ENCODE data around the gene FBN1.

FBN1 gene

GRCh38 chr15:48645558-48646330 is at the start of gene FBN1:
FBN1 (minus strand) TSS chr15:48645709; CDS start chr15:48644769, 940 bp downstream.
- peak; percentile 53 for DNase-seq (ENCODE audit: low spot score)

GRCh38 chr15:48693484-48693883 is 48.0 kb upstream of the FBN1 start:
- DNase-seq (ENCODE audit: low spot score), result no peak

- DNase-seq (ENCODE audit: low spot score), result no peak
Observed at GRCh38 chr15:48688493-48688892, 43.0 kb upstream of the FBN1 start.

- no peak for DNase-seq (ENCODE audit: low spot score)
Observed at GRCh38 chr15:48683991-48684765, 38.7 kb upstream of the FBN1 start.

- DNase-seq (ENCODE audit: low spot score), result peak; percentile 34
Observed at GRCh38 chr15:48682942-48683651, 37.6 kb upstream of the FBN1 start.

GRCh38 chr15:48681353-48681752 is 35.8 kb upstream of the FBN1 start:
- no peak for DNase-seq (ENCODE audit: low spot score)

- no peak for DNase-seq (ENCODE audit: low spot score)
Observed at GRCh38 chr15:48680841-48681240, 35.3 kb upstream of the FBN1 start.

- DNase-seq (ENCODE audit: low spot score), result no peak
Observed at GRCh38 chr15:48679952-48680351, 34.4 kb upstream of the FBN1 start.

- no peak for DNase-seq (ENCODE audit: low spot score)
Observed at GRCh38 chr15:48678851-48679250, 33.3 kb upstream of the FBN1 start.

GRCh38 chr15:48677821-48678220 is 32.3 kb upstream of the FBN1 start:
- no peak for DNase-seq (ENCODE audit: low spot score)

GRCh38 chr15:48675436-48675835 is 29.9 kb upstream of the FBN1 start:
- DNase-seq (ENCODE audit: low spot score), result no peak

GRCh38 chr15:48674876-48675275 is 29.4 kb upstream of the FBN1 start:
- DNase-seq (ENCODE audit: low spot score), result no peak

GRCh38 chr15:48672206-48672605 is 26.7 kb upstream of the FBN1 start:
- no peak for DNase-seq (ENCODE audit: low spot score)

GRCh38 chr15:48671103-48672022 is 25.9 kb upstream of the FBN1 start:
- no peak for DNase-seq (ENCODE audit: low spot score)

- DNase-seq (ENCODE audit: low spot score), result no peak
Observed at GRCh38 chr15:48667701-48668100, 22.2 kb upstream of the FBN1 start.

- DNase-seq (ENCODE audit: low spot score), result no peak
Observed at GRCh38 chr15:48664436-48664835, 18.9 kb upstream of the FBN1 start.

GRCh38 chr15:48657950-48658591 is 12.6 kb upstream of the FBN1 start:
- no peak for DNase-seq (ENCODE audit: low spot score)

- DNase-seq (ENCODE audit: low spot score), result no peak
Observed at GRCh38 chr15:48654801-48655200, 9.3 kb upstream of the FBN1 start.

- DNase-seq (ENCODE audit: low spot score), result no peak
Observed at GRCh38 chr15:48653913-48654670, 8.6 kb upstream of the FBN1 start.

- DNase-seq (ENCODE audit: low spot score), result no peak
Observed at GRCh38 chr15:48653216-48653615, 7.7 kb upstream of the FBN1 start.

Measured in HuH-7 (cell line).